HAP-1 (cell line): Measurements from ENCODE around the gene RPA3.

Experiments
- DNase-seq, 2 experiments: peaks; one replicate each; pipeline ENCODE4 v3.0.0-alpha.2; 2016 to 2020; ENCODE audit warnings: low spot score in 2 of 2
- H3K27me3 ChIP-seq: fragments of 250-450 bp; sonication (Bioruptor Pico); 2 replicates; pipeline ENCODE4 v1.5.1; 2020; ENCODE audit warnings: low read depth, mild to moderate bottlenecking, moderate library complexity
- H3K36me3 ChIP-seq: fragments of 250-450 bp; sonication (Bioruptor Pico); replicated peaks from 2 replicates; pipeline ENCODE4 v1.5.1; 2020; ENCODE audit warnings: mild to moderate bottlenecking
- H3K4me1 ChIP-seq: fragments of 250-450 bp; sonication (Bioruptor Pico); 2 replicates; pipeline ENCODE4 v1.5.1; 2020; ENCODE audit warnings: mild to moderate bottlenecking
- H3K4me3 ChIP-seq: fragments of 250-450 bp; sonication (Bioruptor Pico); 2 replicates; pipeline ENCODE4 v1.5.1; 2020; ENCODE audit warnings: mild to moderate bottlenecking, moderate library complexity
- H3K9me3 ChIP-seq: fragments of 250-450 bp; sonication (Bioruptor Pico); 2 replicates; pipeline ENCODE4 v1.5.1; 2020; ENCODE audit warnings: mild to moderate bottlenecking, moderate library complexity
- in situ Hi-C: fragments of 300-500 bp; cut with MboI; formaldehyde crosslinking; loops from 3 replicates; pipeline ENCODE4 v1.14.3; 2020; ENCODE audit warnings: low sequenced_read_pairs, inconsistent platforms, mixed read lengths

RPA3 gene

DNA sequence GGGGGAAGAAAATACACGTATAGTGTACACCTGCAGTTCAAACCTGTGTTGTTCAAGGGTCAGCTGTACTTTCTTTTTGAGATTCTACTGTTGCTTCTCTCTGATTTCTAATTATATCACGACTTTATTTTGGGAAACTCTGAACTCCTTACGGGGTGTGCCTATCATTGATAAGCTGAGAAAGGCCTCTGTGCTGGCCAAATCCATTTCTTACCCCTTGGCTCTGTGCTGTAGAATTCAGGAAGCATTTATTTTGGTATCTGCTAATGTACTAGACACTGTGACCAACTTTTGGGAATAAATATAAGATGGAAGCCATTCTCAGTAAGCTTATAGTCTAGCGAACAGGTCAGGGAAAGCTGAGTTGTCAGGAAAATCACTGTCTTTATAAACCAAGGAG lies 26.9 kb upstream of the RPA3 start:
- DNase-seq = no peak
- Histone ChIP-seq H3K9me3 (no peaks in the 10 kb centered on the region), H3K27me3 (no peaks in the 10 kb centered on the region), H3K36me3 (no peaks in the 10 kb centered on the region; the same call in 1 of the 2 replicates), H3K4me1 (peaks cover 3% of the 10 kb centered on the region; the same call in 1 of the 2 replicates), H3K4me3 (no peak overlapping the region)
- in situ Hi-C loops = no loop called here

- no peaks in the 10 kb centered on the region for H3K27me3 ChIP-seq
- DNase-seq = no peak
- in situ Hi-C loops = no loop called here
Observed at GRCh38 chr7:7742223-7742622, 23.8 kb upstream of the RPA3 start.

GRCh38 chr7:7740037-7740355 lies 21.6 kb upstream of the RPA3 start:
- DNase-seq = no peak
- Histone ChIP-seq H3K27me3 (no peaks in the 10 kb centered on the region), H3K4me3 (no peak overlapping the region), H3K4me1 (peaks cover 3% of the 10 kb centered on the region; the same call in 1 of the 2 replicates), H3K36me3 (no peaks in the 10 kb centered on the region; the same call in 1 of the 2 replicates), H3K9me3 (no peaks in the 10 kb centered on the region)
- in situ Hi-C loops = no loop called here

More at GRCh38 chr7:7742223-7742622, 23.8 kb upstream of the RPA3 start:
- Histone ChIP-seq H3K4me3 (no peak overlapping the region), H3K9me3 (no peaks in the 10 kb centered on the region), H3K4me1 (peaks cover 3% of the 10 kb centered on the region; the same call in 1 of the 2 replicates), H3K36me3 (no peaks in the 10 kb centered on the region; the same call in 1 of the 2 replicates)

DNA sequence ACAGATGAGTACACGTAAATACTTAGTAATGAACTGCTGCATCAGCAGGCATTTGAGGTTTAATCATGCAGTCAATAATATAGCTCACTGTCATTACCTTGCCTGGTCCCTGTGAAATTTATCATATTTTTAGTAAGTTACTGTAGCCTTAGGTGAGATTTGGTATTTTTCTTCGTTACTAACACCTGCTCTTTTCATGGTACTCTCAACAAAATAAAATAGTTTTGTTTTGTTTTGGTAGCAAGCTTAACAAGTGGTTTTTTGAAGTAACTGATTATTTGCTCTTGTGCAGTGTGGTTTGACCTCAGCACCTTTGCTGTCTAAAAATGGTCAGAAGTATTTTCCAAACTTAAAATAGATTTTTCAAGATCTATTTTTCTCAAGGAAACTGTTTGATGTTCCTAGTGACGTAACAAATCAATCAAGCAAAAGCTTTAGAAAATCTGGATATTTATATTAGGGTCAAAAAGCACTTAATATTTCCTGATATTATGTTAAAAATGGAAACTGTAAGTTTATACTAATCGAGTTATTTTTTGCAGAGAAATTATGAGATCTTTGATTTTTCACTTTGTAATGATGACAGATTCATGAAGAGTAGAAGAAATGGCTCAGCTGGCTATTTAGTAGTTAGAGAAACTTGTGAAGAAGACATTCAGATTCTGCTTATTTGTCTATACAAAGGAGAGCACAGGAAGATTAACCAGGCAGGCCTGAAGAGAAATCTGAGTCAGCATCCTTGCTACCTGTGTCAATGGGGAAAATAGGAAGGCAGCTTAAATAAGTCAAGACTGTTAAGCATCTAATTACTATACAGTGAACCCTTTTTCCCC lies 21.0 kb upstream of the RPA3 start:
- no peak for DNase-seq
- in situ Hi-C loops = no loop called here
- H3K9me3 ChIP-seq = no peaks in the 10 kb centered on the region
- H3K27me3 ChIP-seq = no peaks in the 10 kb centered on the region
- peaks cover 3% of the 10 kb centered on the region; the same call in 1 of the 2 replicates for H3K4me1 ChIP-seq
- no peak overlapping the region for H3K4me3 ChIP-seq
- H3K36me3 ChIP-seq = no peaks in the 10 kb centered on the region; the same call in 1 of the 2 replicates

DNA sequence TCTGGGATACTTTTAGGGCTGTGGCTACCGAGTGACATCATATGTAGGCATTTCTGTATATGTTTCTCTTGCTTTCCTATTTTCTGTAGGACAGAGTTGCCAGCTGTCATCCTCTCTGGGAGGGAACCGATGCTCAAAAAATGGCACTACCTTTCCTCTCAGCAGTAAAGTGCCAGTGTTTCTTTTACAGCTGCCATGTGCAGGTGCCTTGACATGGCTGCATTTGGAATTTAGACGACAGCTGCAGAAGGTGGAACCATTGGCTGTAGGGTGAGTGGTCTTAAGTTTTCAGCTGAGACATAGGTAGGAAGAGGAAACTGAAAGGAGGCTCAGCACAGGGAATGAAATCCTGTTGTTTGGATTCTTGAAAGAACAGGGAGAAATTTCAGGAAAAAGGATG lies 20.2 kb upstream of the RPA3 start:
- Histone ChIP-seq H3K36me3 (no peaks in the 10 kb centered on the region; the same call in 1 of the 2 replicates), H3K27me3 (no peaks in the 10 kb centered on the region), H3K9me3 (no peaks in the 10 kb centered on the region), H3K4me1 (peaks cover 3% of the 10 kb centered on the region; the same call in 1 of the 2 replicates), H3K4me3 (no peak overlapping the region)
- DNase-seq = no peak
- in situ Hi-C loops = no loop called here

- Histone ChIP-seq H3K4me3 (no peak overlapping the region), H3K4me1 (peaks cover 5% of the 10 kb centered on the region), H3K36me3 (no peaks in the 10 kb centered on the region; the same call in 1 of the 2 replicates), H3K27me3 (no peaks in the 10 kb centered on the region), H3K9me3 (no peaks in the 10 kb centered on the region)
- DNase-seq = no peak
- in situ Hi-C loops = no loop called here
Observed at GRCh38 chr7:7738177-7738576, 19.8 kb upstream of the RPA3 start.

DNA sequence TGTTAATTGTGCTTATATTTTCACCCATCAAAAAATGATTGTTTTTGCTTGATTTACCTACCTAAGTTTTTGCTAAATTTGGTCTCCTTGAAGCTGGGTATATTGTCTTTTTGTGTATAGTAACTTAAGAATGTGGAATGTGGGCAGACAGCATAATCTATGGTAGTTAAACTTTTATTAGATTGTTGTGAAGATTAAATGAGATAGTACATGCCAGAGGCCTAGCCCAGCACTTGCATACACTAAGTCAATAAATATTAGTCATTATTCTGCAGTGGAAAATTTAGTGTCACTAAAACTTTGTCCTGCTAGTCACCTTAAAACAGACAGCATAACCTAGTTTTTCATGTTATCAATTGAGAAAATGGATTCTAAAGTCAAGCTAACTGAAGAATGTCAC lies 19.3 kb upstream of the RPA3 start:
- Histone ChIP-seq H3K36me3 (no peaks in the 10 kb centered on the region), H3K4me1 (peaks cover 7% of the 10 kb centered on the region), H3K4me3 (no peak overlapping the region), H3K9me3 (no peaks in the 10 kb centered on the region), H3K27me3 (no peaks in the 10 kb centered on the region)
- in situ Hi-C loops = no loop called here
- no peak for DNase-seq

GRCh38 chr7:7736671-7737070 lies 18.3 kb upstream of the RPA3 start:
- in situ Hi-C loops = no loop called here
- no peak overlapping the region for H3K4me3 ChIP-seq
- peaks cover 10% of the 10 kb centered on the region for H3K4me1 ChIP-seq
- DNase-seq = no peak
- H3K27me3 ChIP-seq = no peaks in the 10 kb centered on the region
- H3K9me3 ChIP-seq = no peaks in the 10 kb centered on the region
- H3K36me3 ChIP-seq = no peaks in the 10 kb centered on the region

DNA sequence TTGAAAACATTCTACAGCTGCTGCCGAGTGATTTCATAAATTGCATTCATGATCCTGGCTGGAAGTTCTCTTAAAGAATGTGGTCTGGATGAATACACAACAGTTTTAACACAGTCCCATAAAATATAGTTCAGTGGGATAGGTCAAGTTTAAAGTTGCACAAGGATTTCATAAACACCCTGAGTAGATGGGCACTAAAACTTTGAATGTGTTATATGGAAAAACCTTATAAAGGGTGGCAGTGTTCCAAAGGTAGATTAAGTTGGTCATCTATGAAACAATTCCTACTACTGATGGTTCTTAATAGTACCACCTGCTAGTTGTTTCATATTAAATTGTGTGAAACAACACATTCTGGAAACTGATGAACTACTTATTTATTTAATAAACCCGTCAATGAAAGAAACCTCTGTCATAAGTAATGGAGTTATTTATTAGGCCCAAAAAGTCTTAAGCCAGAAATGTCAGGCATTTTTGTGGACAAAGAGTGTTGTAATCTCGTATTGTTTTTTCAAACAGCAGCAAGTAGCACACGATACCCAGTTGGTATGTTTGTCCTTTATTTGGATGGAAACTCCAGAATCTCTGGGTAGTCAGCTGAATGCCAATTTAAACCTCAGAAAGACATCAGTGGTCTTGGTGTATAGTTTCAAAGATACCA lies 14.3 kb upstream of the RPA3 start:
- in situ Hi-C loops = no loop called here
- Histone ChIP-seq H3K36me3 (no peaks in the 10 kb centered on the region), H3K27me3 (no peaks in the 10 kb centered on the region), H3K4me3 (no peak overlapping the region), H3K4me1 (peaks cover 10% of the 10 kb centered on the region), H3K9me3 (no peaks in the 10 kb centered on the region)
- DNase-seq = no peak

DNA sequence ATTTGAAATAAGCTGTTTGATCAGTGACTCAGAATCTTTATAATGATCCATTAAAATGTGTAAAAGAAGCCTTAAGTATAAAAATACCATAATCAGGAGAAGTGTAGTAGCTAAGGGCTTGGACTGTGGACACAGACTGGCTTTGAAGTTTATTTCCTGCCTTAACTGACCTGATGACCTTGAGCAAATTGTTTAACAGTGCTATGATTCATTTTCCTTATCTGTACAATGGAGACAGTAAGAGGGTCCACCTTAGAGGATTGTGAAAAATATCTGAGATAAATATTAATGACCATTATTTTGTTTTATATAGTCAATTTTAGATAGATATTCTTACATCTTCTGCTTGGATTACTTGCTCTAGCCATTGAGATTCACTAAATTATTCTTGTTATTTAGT lies 13.3 kb upstream of the RPA3 start:
- peaks cover 10% of the 10 kb centered on the region for H3K4me1 ChIP-seq
- DNase-seq = no peak
- no peaks in the 10 kb centered on the region for H3K27me3 ChIP-seq
- in situ Hi-C loops = no loop called here
- no peaks in the 10 kb centered on the region for H3K36me3 ChIP-seq
- H3K9me3 ChIP-seq = no peaks in the 10 kb centered on the region
- H3K4me3 ChIP-seq = no peak overlapping the region

DNA sequence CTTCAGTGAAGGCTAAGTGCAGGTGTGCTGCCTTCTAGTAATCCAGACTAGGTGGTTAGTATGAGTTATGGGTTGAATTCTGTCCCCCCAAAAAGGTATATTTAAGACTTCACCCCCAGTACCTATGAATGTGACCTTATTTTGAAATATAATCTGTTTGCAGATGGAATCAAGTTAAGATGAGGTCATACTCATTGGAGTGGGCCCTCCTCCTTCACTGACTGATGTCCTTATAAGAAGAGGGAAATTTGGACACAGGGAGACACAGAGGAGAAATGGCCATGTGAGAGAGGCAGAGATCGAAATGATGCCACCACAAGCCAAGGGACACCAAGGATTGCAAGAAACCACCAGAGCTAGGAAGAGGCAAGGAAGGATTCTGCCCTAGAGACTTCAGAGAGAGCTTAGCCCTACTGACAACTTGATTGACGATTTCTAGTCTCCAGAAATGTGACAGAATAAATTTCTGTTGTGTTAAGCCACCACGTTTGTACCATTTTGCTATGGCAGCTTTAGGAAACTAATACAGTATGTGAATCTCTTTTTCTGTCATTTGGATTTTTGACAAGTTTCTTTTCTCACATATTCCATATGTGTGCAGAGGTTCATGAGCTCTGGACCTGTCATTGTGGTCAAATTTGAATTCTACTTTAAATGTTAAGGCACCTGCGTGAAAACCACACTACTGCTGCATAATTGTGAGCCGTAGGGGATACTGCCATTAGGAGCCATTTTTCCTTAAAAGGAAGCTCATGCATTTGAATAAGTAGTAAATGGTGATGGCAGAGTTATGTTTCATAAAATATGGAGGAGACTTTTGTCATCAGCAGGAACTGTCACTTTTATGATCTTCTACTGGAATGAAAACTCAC lies 2.6 kb upstream of the RPA3 start:
- in situ Hi-C loops = no loop called here
- Histone ChIP-seq H3K9me3 (no peaks in the 10 kb centered on the region), H3K27me3 (no peaks in the 10 kb centered on the region), H3K4me3 (no peak overlapping the region), H3K4me1 (0 out of 2 replicates have a peak, but pooled peaks cover 3% of the 10 kb centered on the region), H3K36me3 (no peaks in the 10 kb centered on the region)
- DNase-seq = no peak

- H3K4me1 ChIP-seq = peaks cover 3% of the 10 kb centered on the region; the same call in 1 of the 2 replicates
- no peaks in the 10 kb centered on the region for H3K36me3 ChIP-seq
- no peak for DNase-seq
- no peaks in the 10 kb centered on the region for H3K9me3 ChIP-seq
- no peaks in the 10 kb centered on the region for H3K27me3 ChIP-seq
- in situ Hi-C loops = no loop called here
- H3K4me3 ChIP-seq = no peak overlapping the region
Observed at GRCh38 chr7:7720193-7720592, 1.8 kb upstream of the RPA3 start.

- peak in 1 of 2 experiments; percentile 9 for DNase-seq
- Histone ChIP-seq H3K4me3 (no peak overlapping the region), H3K36me3 (no peaks in the 10 kb centered on the region), H3K27me3 (no peaks in the 10 kb centered on the region), H3K4me1 (peaks cover 3% of the 10 kb centered on the region; the same call in 1 of the 2 replicates), H3K9me3 (no peaks in the 10 kb centered on the region)
- in situ Hi-C loops = no loop called here
Observed at GRCh38 chr7:7719236-7719635, 829 bp upstream of the RPA3 start.
